GM19438 (cell line): ENCODE measurements around the gene KCNAB2.

ENCODE experiments used
- ATAC-seq: cut with Tn5 transposase; IDR thresholded peaks from one replicate; pipeline ENCODE4 v1.9.1; 2021; ENCODE audit warnings: low read depth; ENCODE audit not compliant: unreplicated experiment

The KCNAB2 gene

GRCh38 chr1:6143395-6143794 lies 97.7 kb downstream of the KCNAB2 start:
- ATAC-seq, result no peak

- ATAC-seq, result no peak
These were observed 98.5 kb downstream of the KCNAB2 start for GRCh38 chr1:6144175-6144574.

- ATAC-seq, result no peak
These were observed 99.1 kb downstream of the KCNAB2 start for GRCh38 chr1:6144647-6145395.

- ATAC-seq, result no peak
These were observed 99.7 kb downstream of the KCNAB2 start for GRCh38 chr1:6145396-6145750.

- ATAC-seq, result no peak
These were observed 100.2 kb downstream of the KCNAB2 start for GRCh38 chr1:6145864-6146410.

- no peak for ATAC-seq
These were observed 103.0 kb downstream of the KCNAB2 start for GRCh38 chr1:6148497-6149241.

GRCh38 chr1:6149597-6149996 lies 103.9 kb downstream of the KCNAB2 start:
- no peak for ATAC-seq

- ATAC-seq, result no peak
These were observed 104.6 kb downstream of the KCNAB2 start for GRCh38 chr1:6150006-6150938.
